ENCODE data around the gene A1BG.
A peak's percentile ranks its signal among the peaks of the same experiment; 100 is the strongest.

A1BG gene, protein sequence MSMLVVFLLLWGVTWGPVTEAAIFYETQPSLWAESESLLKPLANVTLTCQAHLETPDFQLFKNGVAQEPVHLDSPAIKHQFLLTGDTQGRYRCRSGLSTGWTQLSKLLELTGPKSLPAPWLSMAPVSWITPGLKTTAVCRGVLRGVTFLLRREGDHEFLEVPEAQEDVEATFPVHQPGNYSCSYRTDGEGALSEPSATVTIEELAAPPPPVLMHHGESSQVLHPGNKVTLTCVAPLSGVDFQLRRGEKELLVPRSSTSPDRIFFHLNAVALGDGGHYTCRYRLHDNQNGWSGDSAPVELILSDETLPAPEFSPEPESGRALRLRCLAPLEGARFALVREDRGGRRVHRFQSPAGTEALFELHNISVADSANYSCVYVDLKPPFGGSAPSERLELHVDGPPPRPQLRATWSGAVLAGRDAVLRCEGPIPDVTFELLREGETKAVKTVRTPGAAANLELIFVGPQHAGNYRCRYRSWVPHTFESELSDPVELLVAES

DNA sequence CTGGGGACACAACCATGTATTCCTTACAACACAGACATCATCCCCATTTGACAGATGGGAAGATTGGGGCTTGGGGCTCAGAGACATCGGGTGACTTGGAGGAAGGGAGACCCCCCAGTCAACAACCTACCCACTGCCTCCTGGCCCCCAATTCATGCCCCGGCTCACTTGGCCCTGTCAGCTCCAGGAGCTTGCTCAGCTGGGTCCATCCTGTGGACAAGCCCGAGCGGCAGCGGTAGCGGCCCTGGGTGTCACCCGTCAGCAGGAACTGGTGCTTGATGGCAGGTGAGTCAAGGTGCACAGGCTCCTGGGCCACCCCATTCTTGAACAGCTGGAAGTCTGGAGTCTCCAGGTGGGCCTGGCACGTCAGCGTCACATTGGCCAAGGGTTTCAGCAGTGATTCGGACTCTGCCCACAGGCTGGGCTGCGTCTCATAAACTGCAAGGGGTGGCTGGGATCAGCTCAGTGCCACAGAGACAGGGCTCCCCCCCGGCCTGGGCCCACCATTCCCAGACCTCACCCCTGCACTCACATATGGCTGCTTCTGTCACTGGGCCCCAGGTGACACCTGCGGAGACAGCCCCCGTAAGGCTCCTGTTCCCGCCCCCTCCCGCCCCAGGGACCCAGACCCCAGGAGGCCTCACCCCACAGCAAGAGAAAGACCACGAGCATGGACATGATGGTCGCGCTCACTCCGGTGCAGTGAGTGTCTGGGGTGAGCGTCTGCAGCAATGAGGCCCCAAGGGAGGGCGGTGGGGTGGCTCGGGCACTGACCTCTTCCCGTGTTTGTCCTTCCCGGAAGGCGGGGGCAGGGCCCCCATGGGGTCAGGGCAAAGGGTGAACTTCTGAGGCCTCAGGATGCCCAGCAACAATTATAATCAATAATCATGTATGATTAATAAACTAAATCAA is at the start of gene A1BG:
A1BG (minus strand) TSS at position 733 of the 912 bp plus-strand sequence; CDS start at position 678, 55 bp downstream.
- no peak for DNase-seq

DNA sequence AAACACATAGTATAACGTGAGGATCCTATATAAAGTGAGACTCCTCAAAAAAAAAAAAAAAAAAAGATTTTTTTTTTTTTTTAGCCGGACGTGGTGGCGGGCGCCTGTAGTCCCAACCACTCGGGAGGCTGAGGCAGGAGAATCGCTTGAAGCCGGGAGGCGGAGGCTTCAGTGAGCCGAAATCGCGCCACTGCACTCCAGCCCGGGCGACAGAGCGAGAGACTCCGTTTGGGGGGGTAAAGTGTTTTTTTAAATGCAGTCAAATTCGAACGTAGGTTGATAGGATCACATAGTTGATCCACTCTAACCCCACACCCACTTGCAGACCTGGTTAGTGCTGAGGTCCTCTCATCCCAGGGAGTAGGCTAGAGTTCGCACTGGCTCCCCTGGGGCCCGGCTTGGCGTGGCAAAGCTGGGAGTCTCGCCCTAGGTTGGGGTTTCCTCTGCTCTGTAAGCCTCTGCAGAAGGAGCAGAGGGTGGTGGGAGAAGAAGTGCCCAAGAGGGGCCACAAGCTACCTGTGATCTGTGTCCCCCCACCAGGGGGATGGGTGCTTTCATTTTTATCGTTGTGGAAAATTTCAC is 48.6 kb upstream of the A1BG start:
- no peak for DNase-seq

DNA sequence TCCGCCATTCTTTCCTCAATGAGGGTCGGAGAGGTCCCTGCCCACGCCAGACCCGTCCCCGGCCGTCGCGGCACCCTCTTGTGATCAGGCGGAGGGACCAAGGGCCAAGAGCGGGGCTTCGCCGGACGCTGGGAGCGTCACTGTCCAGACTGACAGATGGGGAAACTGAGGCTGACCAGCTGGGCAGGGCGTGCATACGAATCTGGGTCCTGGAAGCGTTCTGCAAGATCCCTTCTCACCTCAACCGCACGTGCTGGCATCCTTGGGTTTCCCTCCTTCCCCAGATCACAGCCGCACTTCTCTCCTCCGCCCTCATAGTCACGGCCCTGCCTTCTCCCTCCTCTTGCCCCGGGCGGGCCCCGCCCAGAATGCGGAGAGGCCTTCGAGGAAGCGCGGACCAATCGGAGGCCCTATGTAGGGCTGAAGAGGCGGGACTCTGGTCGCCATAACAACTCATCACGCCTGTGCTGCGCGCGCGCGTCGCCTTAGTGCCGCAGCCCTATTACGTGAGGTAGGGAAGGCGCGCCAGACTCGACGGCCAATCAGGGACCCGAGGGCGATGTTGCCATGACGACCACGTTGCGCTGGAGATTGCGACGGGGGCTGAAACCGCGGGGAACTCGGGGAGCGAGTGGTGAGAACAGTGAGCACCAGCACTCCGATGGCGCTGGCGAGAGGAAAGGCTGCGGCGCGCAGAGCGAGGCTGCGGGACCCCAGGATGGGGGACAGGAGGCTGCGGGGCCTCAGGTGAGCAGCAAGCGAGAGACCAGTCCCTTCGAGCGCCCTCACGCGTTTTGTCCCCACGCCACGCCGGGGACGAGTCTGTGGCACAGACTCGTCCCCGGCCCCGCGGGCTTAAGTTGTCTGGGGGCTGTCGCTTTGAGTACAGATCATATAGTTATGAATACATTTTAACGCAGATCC is 47.9 kb upstream of the A1BG start:
- peak; percentile 99 for DNase-seq

DNA sequence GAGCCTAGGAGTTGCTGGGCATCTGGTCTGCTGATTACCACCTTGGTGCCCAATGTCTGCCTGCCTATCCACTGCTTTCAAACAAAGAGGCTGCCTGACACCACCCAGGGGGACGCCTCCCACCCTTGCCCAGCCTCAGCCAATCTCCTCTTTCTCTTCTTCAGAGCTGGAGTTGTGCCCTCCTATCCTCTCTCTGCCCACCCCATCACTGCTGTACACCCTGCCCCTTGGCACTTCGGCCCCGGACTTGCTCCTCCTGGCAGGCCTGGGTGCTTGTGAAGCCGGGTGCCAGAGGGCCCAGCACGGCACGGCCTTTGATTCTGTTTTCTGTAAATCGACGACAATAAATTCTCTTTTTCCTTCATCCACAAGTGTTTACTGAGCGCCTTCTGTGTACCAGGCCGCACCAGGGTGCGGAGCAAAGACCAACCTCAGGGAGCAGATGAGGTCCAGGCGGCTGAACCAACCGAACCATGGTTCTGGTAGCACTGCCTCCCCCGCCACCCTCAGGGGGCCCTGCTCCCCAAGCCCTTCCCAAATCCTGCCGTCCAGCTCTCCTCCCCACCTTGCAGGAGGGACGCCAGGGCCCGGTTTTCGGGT is 47.1 kb upstream of the A1BG start:
- no peak for DNase-seq

DNA sequence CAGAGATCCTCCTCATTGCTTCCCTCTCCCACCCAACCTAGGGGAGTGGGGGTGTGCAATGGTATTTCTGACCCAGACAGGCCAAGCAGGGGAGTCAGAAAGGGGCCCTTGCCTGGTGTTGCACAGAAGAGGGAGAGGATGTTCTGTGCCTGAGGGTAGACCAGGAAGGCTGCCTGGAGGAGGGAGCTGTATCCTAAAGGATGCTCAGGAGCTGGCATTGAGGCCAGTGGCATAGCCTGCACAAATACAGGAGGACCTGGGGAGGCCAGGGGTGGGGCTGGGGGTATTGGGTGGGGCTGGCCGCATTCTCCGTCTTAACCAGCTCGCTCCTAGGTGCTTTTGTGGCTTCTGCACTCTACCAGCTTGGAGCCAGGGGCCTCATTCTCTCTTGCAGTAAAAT is 46.6 kb upstream of the A1BG start:
- no peak for DNase-seq

DNA sequence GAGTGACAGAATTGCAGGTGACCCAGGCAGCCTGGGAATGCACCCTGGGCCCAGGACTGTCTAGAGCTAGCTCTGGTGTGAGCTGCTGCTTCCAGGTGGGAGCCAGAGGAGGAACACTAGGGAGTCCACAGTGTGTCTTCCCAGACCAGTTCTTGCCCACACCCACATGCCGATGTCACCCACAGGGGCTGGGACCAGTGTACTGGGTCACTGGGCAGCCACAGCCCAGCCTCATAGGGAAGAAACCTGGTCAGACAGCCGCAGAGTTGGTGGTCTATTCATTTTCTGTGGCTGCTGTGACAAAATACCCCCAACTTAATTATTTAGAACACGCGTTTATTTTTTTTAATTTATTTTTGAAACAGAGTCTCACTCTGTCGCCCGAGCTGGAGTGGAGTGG is 45.3 kb upstream of the A1BG start:
- DNase-seq: no peak

DNA sequence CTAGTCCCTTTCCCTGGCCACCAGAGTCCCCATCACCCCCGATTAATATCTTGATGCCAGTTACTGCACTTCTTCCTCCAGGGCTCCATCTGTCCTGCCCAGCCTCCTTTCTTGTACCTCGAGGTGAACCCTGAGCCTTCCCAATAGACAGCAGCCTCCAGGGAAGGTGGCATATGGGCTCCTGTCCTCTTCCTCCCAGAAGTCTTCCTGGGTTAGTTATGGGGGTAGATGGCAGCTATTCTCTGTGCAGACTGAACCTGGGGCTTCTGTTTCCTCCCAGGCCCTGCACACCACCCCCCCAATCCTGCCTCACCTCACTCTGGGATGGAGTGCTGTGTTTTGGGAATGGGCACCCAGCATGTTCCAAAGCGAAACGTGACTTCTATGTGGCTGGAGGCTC is 44.8 kb upstream of the A1BG start:
- no peak for DNase-seq

DNA sequence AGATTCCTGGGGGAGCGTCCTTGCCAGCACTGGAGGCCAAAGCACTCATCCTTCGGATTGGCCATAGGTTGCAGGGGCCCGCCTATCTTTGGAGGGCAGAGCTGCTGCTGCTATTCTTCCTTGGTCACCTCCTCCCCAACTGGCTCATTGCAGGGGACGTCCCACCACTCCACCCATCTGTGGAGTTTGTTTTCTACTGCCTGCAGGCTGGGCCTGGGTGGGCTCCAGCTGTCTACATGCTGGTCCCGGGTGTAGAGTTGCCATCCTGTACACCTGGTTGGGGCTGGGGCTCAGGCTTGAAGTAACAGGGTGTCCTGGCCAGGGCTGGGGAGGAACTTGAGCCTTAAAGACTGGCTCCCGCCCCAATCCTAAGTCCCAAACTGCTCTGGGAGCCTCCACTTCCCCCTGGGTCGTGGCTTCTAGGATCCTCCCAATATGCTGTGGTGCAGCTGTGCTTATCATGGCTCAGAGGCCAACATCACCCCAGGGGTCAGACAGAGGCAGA is 44.3 kb upstream of the A1BG start:
- no peak for DNase-seq

DNA sequence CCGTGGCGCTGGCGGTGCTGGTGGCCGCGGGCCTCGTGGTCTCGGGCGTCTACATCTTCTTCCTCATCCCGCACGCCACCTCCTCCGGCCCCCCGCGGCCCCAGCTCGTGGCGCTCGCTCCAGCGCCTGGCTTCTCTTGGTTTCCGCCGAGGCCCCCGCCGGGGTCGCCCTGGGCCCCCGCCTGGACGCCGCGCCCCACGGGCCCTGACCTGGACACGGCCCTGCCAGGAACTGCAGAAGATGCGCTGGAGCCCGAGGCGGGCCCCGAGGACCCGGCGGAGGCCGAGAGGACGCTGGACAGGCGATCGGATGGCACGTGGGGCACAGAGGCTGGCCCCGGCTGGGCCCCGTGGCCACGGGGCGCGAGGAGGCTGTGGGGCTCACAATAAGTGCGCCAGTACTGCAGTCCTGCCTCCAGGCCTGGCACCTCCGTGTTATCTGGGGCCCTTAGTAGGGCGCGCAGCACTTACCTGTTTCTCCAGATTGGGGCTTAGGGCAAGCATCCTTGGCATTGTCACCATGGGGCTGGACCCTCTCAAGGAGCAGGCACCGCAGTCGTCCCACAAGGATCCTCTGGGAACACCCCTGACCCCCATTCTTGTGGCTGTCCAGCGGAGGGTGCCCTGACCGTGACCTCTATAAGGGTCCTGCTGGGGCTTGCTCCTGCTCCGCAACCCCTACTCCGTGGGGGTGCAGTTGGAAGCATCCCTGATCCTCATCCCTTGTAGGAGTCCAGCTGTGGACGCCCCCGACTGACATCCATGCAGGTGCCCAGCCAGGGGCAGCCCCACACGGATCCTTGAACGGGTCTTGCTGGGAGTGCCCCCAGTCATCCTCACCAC is 43.6 kb upstream of the A1BG start:
- no peak for DNase-seq

DNA sequence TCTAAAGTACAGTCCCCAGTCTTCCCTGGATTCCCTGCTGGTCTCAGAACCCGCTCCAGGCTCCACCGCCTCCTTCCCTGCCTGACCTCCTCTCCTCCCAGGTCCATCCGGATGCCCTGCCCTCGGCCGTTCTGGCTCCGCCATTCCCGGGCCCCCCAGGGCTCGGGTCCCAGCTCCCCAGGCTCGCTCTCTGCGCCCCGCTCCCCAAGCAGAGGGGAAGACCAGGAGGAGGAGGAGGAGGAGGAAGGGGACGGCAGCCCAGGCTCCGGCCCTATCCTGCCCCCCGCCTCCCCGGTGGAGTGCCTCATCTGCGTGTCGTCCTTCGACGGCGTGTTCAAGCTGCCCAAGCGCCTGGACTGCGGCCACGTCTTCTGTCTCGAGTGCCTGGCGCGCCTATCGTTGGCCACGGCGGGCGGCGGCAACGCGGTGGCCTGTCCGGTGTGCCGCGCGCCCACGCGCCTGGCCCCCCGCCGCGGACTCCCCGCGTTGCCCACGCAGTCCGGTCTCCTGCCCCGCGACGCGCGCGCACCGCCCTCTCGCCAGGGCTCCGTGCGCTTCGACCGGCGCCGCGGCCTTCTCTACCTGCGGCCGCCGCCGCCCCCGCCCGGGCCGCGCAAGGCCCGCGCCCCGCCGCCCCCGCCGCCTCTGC is 42.8 kb upstream of the A1BG start:
- no peak for DNase-seq

DNA sequence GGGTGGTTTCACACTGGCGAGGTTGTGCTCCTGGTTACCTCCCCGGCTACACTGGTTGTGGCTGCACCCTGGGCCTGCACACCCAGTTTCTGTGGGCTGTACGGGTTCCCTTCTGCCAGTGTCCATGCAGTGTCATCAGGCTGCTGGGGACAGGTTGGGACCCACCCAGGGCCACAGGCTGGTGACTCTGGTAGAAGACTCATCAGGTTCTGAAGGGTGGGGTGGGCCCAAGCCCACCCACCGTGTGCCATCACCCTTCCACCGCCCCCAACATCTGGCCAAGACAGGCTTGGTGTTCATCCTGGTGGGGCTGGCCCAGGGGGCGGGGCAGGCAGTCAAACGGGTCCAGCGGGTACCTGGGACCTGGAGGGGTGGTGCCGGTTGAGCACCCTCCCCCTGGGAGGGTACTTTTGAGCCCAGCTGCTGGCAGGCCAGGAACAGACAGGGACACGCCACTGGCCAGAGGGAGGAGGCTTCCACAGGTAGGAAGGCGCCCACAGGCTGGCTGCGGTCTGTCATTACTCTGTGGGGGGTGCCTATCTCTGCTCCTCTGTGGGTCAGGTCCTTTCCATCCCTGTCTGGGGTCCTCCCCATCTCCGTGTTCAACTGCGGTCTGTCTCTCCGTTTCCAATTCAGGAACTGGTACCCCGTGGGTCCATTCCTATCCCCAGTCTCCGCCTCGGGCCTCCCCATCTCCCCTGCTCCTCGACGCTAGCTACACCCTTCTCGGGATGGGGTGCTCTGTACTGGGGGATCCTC is 42.1 kb upstream of the A1BG start, which contains the start of gene RNF225:
RNF225 (plus strand) TSS at position 437 of the 759 bp plus-strand sequence. CDS start 434 bp downstream, outside the sequence.
- DNase-seq: no peak

DNA sequence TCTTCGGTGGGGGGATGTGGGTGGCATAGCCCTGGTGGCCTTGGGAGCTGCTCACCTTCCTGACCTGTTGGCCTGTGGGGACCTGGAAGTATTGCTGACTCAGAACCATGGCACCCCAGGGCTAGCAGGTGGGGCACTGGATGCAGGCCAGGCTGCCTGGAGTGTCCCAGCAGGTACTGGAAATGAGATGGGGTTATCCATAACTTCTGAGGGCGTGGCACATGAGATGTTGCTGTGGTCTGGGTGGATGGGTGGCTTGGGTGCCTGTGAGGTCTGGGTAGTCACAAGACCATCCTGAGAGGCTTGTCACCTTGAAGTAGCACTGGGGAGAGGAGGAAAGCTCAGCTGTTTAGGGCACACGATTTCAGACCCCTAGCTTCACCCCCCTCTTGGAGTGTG is 41.5 kb upstream of the A1BG start:
- no peak for DNase-seq

DNA sequence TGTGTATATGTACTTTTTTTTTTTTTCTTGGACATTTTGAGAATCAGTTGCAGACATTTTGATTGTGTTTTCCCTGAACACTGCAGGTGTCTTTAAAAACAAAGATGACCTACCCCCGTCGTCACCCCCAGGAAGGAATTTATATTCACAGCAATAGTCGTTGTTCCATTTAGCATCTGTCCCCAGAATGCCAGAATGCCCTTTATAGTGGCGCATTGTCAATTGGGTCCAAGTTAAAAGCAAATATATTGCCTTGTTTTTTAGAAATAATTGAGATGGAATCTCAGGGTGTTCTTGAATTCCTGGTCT is 40.4 kb upstream of the A1BG start:
- no peak for DNase-seq

DNA sequence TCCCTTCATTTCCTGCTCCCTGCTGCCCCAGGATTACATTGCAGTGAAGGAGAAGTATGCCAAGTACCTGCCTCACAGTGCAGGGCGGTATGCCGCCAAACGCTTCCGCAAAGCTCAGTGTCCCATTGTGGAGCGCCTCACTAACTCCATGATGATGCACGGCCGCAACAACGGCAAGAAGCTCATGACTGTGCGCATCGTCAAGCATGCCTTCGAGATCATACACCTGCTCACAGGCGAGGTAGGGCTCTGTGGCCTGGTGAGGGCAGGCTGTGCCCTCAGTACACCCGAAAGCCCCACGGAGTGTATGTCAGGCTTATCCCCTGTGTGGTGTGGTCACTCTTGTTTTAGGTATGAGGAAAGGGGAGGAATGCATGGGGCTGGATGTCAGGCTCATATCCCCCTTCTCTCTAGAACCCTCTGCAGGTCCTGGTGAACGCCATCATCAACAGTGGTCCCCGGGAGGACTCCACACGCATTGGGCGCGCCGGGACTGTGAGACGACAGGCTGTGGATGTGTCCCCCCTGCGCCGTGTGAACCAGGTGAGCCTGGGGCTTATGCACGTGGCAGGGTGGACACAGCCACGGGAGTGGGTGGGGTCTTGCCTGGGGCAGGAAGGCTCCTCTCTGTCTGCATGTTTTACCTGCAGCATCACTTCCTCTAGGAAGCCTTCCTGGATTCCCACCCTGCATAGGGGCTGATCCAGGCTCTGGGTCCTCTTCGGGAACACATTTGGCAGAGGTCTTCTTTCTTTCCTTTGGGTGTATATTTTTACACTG is 39.8 kb upstream of the A1BG start:
- DNase-seq: no peak

DNA sequence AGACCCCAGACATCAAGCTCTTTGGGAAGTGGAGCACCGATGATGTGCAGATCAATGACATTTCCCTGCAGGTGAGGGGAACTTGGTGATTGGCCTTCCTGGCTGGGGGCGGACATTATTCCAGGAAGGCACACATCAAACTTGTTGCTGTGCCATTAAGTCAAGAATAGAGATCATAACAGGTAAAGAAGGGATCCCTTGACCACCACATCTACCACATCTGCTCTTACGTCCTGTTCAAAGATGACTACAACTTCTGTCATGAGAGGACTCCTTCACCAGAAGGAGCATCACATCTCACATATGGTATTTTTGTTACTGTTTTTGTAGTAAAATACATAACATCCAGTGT is 34.9 kb upstream of the A1BG start:
- no peak for DNase-seq

DNA sequence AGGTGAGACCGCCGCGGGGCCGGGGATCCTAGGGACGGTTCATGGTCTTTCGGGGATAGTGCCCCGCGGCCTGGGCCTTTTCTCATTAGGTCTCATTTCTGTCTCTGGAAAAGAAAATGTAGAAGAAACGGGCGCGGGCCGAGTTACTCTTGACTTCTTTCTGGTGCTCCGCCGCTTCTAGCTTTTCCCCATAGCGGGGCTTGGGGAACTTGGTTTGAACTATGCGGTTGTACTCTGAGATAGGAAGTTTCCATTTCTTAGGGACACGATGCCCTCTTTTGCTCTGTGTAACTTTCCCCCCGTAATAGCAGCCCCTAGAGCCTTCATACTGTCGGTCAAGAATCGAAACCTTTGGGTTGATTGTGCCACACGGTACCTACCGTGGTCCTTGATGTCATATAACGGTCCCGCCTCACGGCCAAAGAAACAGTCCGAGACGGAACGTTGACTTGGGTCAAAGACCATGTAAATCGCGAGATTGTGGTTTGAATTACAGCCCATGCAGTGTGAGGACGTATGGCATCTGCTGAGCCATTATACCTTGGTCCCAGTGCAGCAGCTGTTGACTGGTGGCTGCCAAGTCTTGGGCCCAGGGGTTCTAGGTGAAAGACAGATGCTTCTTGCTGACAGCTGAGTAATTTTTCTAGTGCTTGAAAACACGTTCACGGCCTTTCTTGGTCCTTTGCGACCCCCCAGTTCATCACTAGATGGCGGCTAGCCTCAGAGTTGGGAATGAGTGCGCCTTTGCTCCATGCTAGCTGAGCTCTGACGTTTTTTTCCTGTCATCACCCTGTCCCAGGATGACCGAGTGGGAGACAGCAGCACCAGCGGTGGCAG is 34.3 kb upstream of the A1BG start:
- DNase-seq: no peak

DNA sequence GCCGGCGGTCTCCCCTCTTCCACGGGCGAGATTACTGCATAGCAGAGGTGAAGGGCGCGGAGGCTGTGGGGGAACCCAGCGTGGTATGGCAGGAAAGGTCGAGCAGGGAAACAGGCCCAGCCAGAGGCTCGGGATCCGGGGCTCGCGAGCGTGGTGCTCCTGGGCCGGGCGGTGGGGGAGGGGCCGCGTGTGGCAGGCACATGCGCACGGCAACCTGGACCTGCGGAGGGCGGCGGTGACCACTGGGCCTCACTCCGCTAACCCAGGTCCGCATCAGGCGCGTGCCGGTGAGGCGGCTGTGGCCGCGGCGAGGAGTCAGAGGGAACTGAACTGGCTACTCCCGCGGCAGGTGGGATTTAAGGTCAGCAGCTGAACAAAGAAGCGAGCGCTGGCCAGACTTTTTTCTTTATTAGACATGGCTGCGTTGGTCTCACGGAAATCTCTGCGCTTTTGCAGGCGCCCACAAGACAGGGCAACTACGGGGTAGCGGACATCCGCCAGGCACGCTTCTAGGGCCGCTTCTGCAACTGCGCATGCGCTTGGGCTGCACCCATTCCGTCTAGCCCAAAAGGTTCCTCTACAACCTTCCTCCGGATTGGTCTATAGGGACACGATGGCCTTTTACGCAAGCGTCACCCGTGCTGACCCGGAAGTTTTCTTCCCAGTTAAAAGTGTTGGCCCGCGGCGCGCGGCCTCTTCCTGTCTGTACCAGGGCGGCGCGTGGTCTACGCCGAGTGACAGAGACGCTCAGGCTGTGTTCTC is 33.5 kb upstream of the A1BG start, which contains the start of gene RPS5:
RPS5 (plus strand) TSS at position 694 of the 762 bp plus-strand sequence. CDS start 869 bp downstream, outside the sequence.
- DNase-seq: peak; percentile 99
